K562 (cell line): ENCODE data around the gene DOCK4. TPM values are rescaled to one million over a fixed set of nuclear protein-coding genes. Genes with fewer than 3 reads are reported as not detected.

Experiments
- FOXA3 ChIP-seq, 2 experiments: fragments of 450-650 bp in 1 of 2; sonication (generic) in 1 of 2; formaldehyde crosslinking; IDR thresholded peaks in 1 of 2; conservative IDR thresholded peaks in 1 of 2; 2 replicates each; pipeline versions ENCODE4 v1.4.0 to v1.8.0; 2020 to 2022; ENCODE audit warnings: mild to moderate bottlenecking in 2 of 2, missing genetic modification reagents in 1 of 2
- GMEB1 ChIP-seq: fragments of 250-450 bp; sonication (Bioruptor Pico); IDR thresholded peaks from 2 replicates; pipeline ENCODE4 v1.4.0; 2020; ENCODE audit warnings: mild to moderate bottlenecking
- SNIP1 ChIP-seq: fragments of 450-650 bp; IDR thresholded peaks from 2 replicates; pipeline ENCODE4 v1.7.1; 2017; ENCODE audit warnings: low read depth, mild to moderate bottlenecking
- ZNF197 ChIP-seq: fragments of 200-800 bp; sonication (Bioruptor generic); IDR thresholded peaks from 2 replicates; pipeline ENCODE4 v1.6.1; 2016; ENCODE audit warnings: low read depth, missing genetic modification characterization, missing compliant biosample characterization
- ZNF507 ChIP-seq: conservative IDR thresholded peaks from 2 replicates; pipeline ENCODE4 v1.6.1; 2017; ENCODE audit warnings: missing genetic modification characterization, missing compliant biosample characterization
- polyA plus RNA-seq, 8 experiments: library from polyadenylated mRNA; depleted of rRNA in 4 of 8; stranded (reverse) in 5 of 8; unstranded in 3 of 8; fragments of >200 nt; fragmentation: Nextera tagmentation in 2 of 8; fragmentation: Illumina TruSeq in 1 of 8; extraction: Ambion mirVana in 2 of 8; extraction: Trizol in 1 of 8; gene quantifications; 2 replicates each; pipeline versions ENCODE4 v1.2.1 to v1.2.3, GENCODE V29; 2011 to 2014; ENCODE audit warnings: inconsistent platforms in 1 of 8, missing spikeins in 1 of 8
- total RNA-seq, 7 experiments: library from RNA; depleted of rRNA in 6 of 7; stranded (reverse); fragments of >200 nt in 6 of 7; fragmentation: Illumina TruSeq in 2 of 7; extraction: Trizol in 2 of 7; gene quantifications; 2 replicates each; pipeline versions ENCODE4 v1.2.1 to v1.2.3, GENCODE V29; 2011 to 2021; ENCODE audit warnings: low replicate concordance in 1 of 7
- TF ChIP-seq, protein P1 (sequence below), 2 experiments: fragments of 450-650 bp; conservative IDR thresholded peaks; 2 replicates each; pipeline ENCODE4 v1.6.1; 2017; ENCODE audit warnings: mild to moderate bottlenecking in 2 of 2, moderate library complexity in 2 of 2
- TF ChIP-seq, protein P2 (sequence below): fragments of 450-650 bp; formaldehyde crosslinking; IDR thresholded peaks from 2 replicates; pipeline ENCODE4 v1.4.0; 2022; ENCODE audit warnings: missing genetic modification characterization

DOCK4 gene
- total and polyA plus RNA-seq, 9 of the 15 experiments (the other 6 are each of a cell fraction or from before 2014, with no cell fraction given) = 0.42 to 5.7 (median 2.3) TPM

DNA sequence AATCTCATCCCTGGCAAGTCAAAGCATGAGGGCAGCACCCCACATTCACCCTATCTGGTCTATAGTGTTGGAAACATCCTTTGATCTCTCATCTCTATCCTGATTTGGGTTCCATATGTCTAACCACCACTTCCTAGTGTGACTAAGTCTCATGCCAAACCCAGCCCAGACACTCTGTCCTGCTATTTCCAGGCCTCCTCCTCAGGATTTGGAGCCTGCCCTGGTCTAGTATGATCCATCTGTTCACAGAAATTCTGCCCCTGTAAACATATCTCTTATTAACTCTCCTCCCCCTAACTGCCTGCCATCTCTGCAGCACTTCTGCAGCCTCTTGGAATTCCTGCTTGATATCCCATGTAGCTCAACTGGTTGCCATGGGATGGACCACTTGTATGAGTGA is 323.0 kb downstream of the DOCK4 start (continued):
- TF ChIP-seq GMEB1 (CRISPR knock-in tag) (no peak), ZNF507 (tag) (no peak), FOXA3 (CRISPR knock-in tag; conservative IDR thresholded peaks at IDR 0.05 in 1 of 2, IDR thresholded peaks at IDR 0.05 in 1 of 2) (no peak), ZNF197 (no peak), SNIP1 (no peak)
- TF ChIP-seq, protein P1, sequence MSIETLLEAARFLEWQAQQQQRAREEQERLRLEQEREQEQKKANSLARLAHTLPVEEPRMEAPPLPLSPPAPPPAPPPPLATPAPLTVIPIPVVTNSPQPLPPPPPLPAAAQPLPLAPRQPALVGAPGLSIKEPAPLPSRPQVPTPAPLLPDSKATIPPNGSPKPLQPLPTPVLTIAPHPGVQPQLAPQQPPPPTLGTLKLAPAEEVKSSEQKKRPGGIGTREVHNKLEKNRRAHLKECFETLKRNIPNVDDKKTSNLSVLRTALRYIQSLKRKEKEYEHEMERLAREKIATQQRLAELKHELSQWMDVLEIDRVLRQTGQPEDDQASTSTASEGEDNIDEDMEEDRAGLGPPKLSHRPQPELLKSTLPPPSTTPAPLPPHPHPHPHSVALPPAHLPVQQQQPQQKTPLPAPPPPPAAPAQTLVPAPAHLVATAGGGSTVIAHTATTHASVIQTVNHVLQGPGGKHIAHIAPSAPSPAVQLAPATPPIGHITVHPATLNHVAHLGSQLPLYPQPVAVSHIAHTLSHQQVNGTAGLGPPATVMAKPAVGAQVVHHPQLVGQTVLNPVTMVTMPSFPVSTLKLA (conservative IDR thresholded peaks at IDR 0.05) = no peak
- TF ChIP-seq, protein P2, sequence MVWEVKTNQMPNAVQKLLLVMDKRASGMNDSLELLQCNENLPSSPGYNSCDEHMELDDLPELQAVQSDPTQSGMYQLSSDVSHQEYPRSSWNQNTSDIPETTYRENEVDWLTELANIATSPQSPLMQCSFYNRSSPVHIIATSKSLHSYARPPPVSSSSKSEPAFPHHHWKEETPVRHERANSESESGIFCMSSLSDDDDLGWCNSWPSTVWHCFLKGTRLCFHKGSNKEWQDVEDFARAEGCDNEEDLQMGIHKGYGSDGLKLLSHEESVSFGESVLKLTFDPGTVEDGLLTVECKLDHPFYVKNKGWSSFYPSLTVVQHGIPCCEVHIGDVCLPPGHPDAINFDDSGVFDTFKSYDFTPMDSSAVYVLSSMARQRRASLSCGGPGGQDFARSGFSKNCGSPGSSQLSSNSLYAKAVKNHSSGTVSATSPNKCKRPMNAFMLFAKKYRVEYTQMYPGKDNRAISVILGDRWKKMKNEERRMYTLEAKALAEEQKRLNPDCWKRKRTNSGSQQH (CRISPR knock-in tag) = no peak
